ENCODE data around the gene AK8. TPM values are rescaled to one million over a fixed set of nuclear protein-coding genes. Genes with fewer than 3 reads are reported as not detected.

AK8 gene
- total RNA-seq, 2 experiments from 2014 or later = 0.39 TPM; not detected in 1

- DNase-seq (no peak), ATAC-seq (no peak)
- no peak overlapping the region for H3K27ac Mint-ChIP-seq
- no peak overlapping the region for H3K4me3 Mint-ChIP-seq
- H3K9me3 Mint-ChIP-seq (ENCODE audit: insufficient read depth) = no peaks in the 10 kb centered on the region
- CTCF ChIA-PET = interaction anchor here (1.1 to 1.6 kb wide), 4 partner anchors 9 to 68 kb away, joined by 3 to 8 read pairs (median 4); no protein-coding TSS in a partner anchor
- no peaks in the 10 kb centered on the region for H3K36me3 Mint-ChIP-seq (ENCODE audit: low read depth)
- H3K27me3 Mint-ChIP-seq (ENCODE audit: low read depth) = peaks cover 20% of the 10 kb centered on the region
- no peaks in the 10 kb centered on the region for H3K4me1 Mint-ChIP-seq (ENCODE audit: low read depth)
- POLR2A ChIA-PET = interaction anchor here (1.9 kb wide), 1 partner anchor 9 kb away, joined by 7 read pairs; no protein-coding TSS in a partner anchor
Measured at GRCh38 chr9:132760057-132760456, 118.0 kb downstream of the AK8 start.

- ChIA-PET CTCF (interaction anchor here (0.9 kb wide), 1 partner anchor 12 kb away, joined by 4 read pairs; no protein-coding TSS in a partner anchor), POLR2A (no interaction called here)
- H3K27me3 Mint-ChIP-seq (ENCODE audit: low read depth) = peaks cover 10% of the 10 kb centered on the region
- H3K36me3 Mint-ChIP-seq (ENCODE audit: low read depth) = no peaks in the 10 kb centered on the region
- ATAC-seq = no peak
- H3K27ac Mint-ChIP-seq = no peak overlapping the region
- no peaks in the 10 kb centered on the region for H3K9me3 Mint-ChIP-seq (ENCODE audit: insufficient read depth)
- H3K4me3 Mint-ChIP-seq = no peak overlapping the region
- no peaks in the 10 kb centered on the region for H3K4me1 Mint-ChIP-seq (ENCODE audit: low read depth)
- DNase-seq = no peak
Measured at GRCh38 chr9:132757016-132757415, 121.1 kb downstream of the AK8 start.

GRCh38 chr9:132756214-132756845, 121.8 kb downstream of the AK8 start:
- H3K4me1 Mint-ChIP-seq (ENCODE audit: low read depth) = no peaks in the 10 kb centered on the region
- H3K4me3 Mint-ChIP-seq = no peak overlapping the region
- H3K9me3 Mint-ChIP-seq (ENCODE audit: insufficient read depth) = no peaks in the 10 kb centered on the region
- ATAC-seq = no peak
- POLR2A ChIA-PET = no interaction called here
- CTCF ChIA-PET = no interaction called here
- H3K36me3 Mint-ChIP-seq (ENCODE audit: low read depth) = no peaks in the 10 kb centered on the region
- H3K27ac Mint-ChIP-seq = no peak overlapping the region
- DNase-seq = no peak
- H3K27me3 Mint-ChIP-seq (ENCODE audit: low read depth) = peaks cover 8% of the 10 kb centered on the region

GRCh38 chr9:132755096-132755495, 123.0 kb downstream of the AK8 start:
- Mint-ChIP-seq H3K27me3 (ENCODE audit: low read depth) (peaks cover 5% of the 10 kb centered on the region), H3K4me1 (ENCODE audit: low read depth) (no peaks in the 10 kb centered on the region), H3K4me3 (no peak overlapping the region), H3K27ac (no peak overlapping the region), H3K9me3 (ENCODE audit: insufficient read depth) (no peaks in the 10 kb centered on the region), H3K36me3 (ENCODE audit: low read depth) (no peaks in the 10 kb centered on the region)
- DNase-seq = no peak
- ChIA-PET CTCF (no interaction called here), POLR2A (no interaction called here)
- ATAC-seq = no peak

- no peak for DNase-seq
- ATAC-seq = no peak
- H3K9me3 Mint-ChIP-seq (ENCODE audit: insufficient read depth) = no peaks in the 10 kb centered on the region
- no peaks in the 10 kb centered on the region for H3K27me3 Mint-ChIP-seq (ENCODE audit: low read depth)
- H3K4me1 Mint-ChIP-seq (ENCODE audit: low read depth) = no peaks in the 10 kb centered on the region
- H3K4me3 Mint-ChIP-seq = no peak overlapping the region
- no peaks in the 10 kb centered on the region for H3K36me3 Mint-ChIP-seq (ENCODE audit: low read depth)
- POLR2A ChIA-PET = no interaction called here
- CTCF ChIA-PET = no interaction called here
- H3K27ac Mint-ChIP-seq = no peak overlapping the region
Measured at GRCh38 chr9:132754236-132754635, 123.8 kb downstream of the AK8 start.

- H3K4me1 Mint-ChIP-seq (ENCODE audit: low read depth) = no peaks in the 10 kb centered on the region
- no peaks in the 10 kb centered on the region for H3K27me3 Mint-ChIP-seq (ENCODE audit: low read depth)
- ChIA-PET CTCF (no interaction called here), POLR2A (interaction anchor here (0.7 kb wide), 1 partner anchor 16 kb away, joined by 3 read pairs; no protein-coding TSS in a partner anchor)
- ATAC-seq (no peak), DNase-seq (no peak)
- no peak overlapping the region for H3K27ac Mint-ChIP-seq
- no peaks in the 10 kb centered on the region for H3K36me3 Mint-ChIP-seq (ENCODE audit: low read depth)
- H3K9me3 Mint-ChIP-seq (ENCODE audit: insufficient read depth) = no peaks in the 10 kb centered on the region
- H3K4me3 Mint-ChIP-seq = no peak overlapping the region
Measured at GRCh38 chr9:132753593-132753880, 124.5 kb downstream of the AK8 start.

- H3K4me1 Mint-ChIP-seq (ENCODE audit: low read depth) = no peaks in the 10 kb centered on the region
- H3K9me3 Mint-ChIP-seq (ENCODE audit: insufficient read depth) = no peaks in the 10 kb centered on the region
- ATAC-seq (no peak), DNase-seq (no peak)
- ChIA-PET POLR2A (interaction anchor here (0.7 kb wide), 1 partner anchor 16 kb away, joined by 3 read pairs; no protein-coding TSS in a partner anchor), CTCF (no interaction called here)
- no peak overlapping the region for H3K27ac Mint-ChIP-seq
- no peak overlapping the region for H3K4me3 Mint-ChIP-seq
- H3K36me3 Mint-ChIP-seq (ENCODE audit: low read depth) = no peaks in the 10 kb centered on the region
- no peaks in the 10 kb centered on the region for H3K27me3 Mint-ChIP-seq (ENCODE audit: low read depth)
Measured at GRCh38 chr9:132752877-132753592, 125.0 kb downstream of the AK8 start.

GRCh38 chr9:132750668-132751067, 127.4 kb downstream of the AK8 start:
- ATAC-seq (no peak), DNase-seq (no peak)
- Mint-ChIP-seq H3K4me3 (no peak overlapping the region), H3K9me3 (ENCODE audit: insufficient read depth) (no peaks in the 10 kb centered on the region), H3K36me3 (ENCODE audit: low read depth) (no peaks in the 10 kb centered on the region), H3K27ac (no peak overlapping the region), H3K27me3 (ENCODE audit: low read depth) (peaks cover 9% of the 10 kb centered on the region), H3K4me1 (ENCODE audit: low read depth) (no peaks in the 10 kb centered on the region)
- POLR2A ChIA-PET = no interaction called here
- CTCF ChIA-PET = interaction anchor here (1.2 kb wide), 1 partner anchor 151 kb away, joined by 4 read pairs; no protein-coding TSS in a partner anchor

- Mint-ChIP-seq H3K27ac (no peak overlapping the region), H3K4me3 (no peak overlapping the region), H3K4me1 (ENCODE audit: low read depth) (peaks cover 5% of the 10 kb centered on the region), H3K9me3 (ENCODE audit: insufficient read depth) (no peaks in the 10 kb centered on the region), H3K27me3 (ENCODE audit: low read depth) (peaks cover 21% of the 10 kb centered on the region), H3K36me3 (ENCODE audit: low read depth) (no peaks in the 10 kb centered on the region)
- CTCF ChIA-PET = no interaction called here
- DNase-seq (no peak), ATAC-seq (no peak)
- POLR2A ChIA-PET = no interaction called here
Measured at GRCh38 chr9:132749306-132749705, 128.8 kb downstream of the AK8 start.

GRCh38 chr9:132748450-132748849, 129.6 kb downstream of the AK8 start:
- ATAC-seq (no peak), DNase-seq (no peak)
- ChIA-PET POLR2A (no interaction called here), CTCF (interaction anchor here (0.9 kb wide), 1 partner anchor 54 kb away, joined by 3 read pairs; no protein-coding TSS in a partner anchor)
- peaks cover 30% of the 10 kb centered on the region for H3K27me3 Mint-ChIP-seq (ENCODE audit: low read depth)
- no peak overlapping the region for H3K27ac Mint-ChIP-seq
- H3K36me3 Mint-ChIP-seq (ENCODE audit: low read depth) = no peaks in the 10 kb centered on the region
- H3K4me1 Mint-ChIP-seq (ENCODE audit: low read depth) = peaks cover 5% of the 10 kb centered on the region
- H3K9me3 Mint-ChIP-seq (ENCODE audit: insufficient read depth) = no peaks in the 10 kb centered on the region
- H3K4me3 Mint-ChIP-seq = no peak overlapping the region

GRCh38 chr9:132745756-132746709, 132.1 kb downstream of the AK8 start:
- no peak for DNase-seq
- Mint-ChIP-seq H3K4me1 (ENCODE audit: low read depth) (peaks cover 5% of the 10 kb centered on the region), H3K36me3 (ENCODE audit: low read depth) (no peaks in the 10 kb centered on the region), H3K27ac (no peak overlapping the region), H3K27me3 (ENCODE audit: low read depth) (peaks cover 42% of the 10 kb centered on the region), H3K9me3 (ENCODE audit: insufficient read depth) (no peaks in the 10 kb centered on the region), H3K4me3 (no peak overlapping the region)
- ATAC-seq = no peak
- CTCF ChIA-PET = no interaction called here
- POLR2A ChIA-PET = no interaction called here
